ENCODE data around the gene PPIL6.

PPIL6 gene

GRCh38 chr6:109449064-109449794, 8.8 kb upstream of the PPIL6 start:
- DNase-seq (ENCODE audit: low spot score) = no peak

- DNase-seq (ENCODE audit: low spot score) = no peak
These were observed 8.2 kb upstream of the PPIL6 start for GRCh38 chr6:109448615-109449014.

GRCh38 chr6:109447878-109448555, 7.6 kb upstream of the PPIL6 start:
- DNase-seq (ENCODE audit: low spot score) = no peak

- DNase-seq (ENCODE audit: low spot score) = no peak
These were observed 6.7 kb upstream of the PPIL6 start for GRCh38 chr6:109447087-109447486.

GRCh38 chr6:109446541-109446940, 6.1 kb upstream of the PPIL6 start:
- DNase-seq (ENCODE audit: low spot score) = no peak

- no peak for DNase-seq (ENCODE audit: low spot score)
These were observed 5.6 kb upstream of the PPIL6 start for GRCh38 chr6:109446072-109446471.

- no peak for DNase-seq (ENCODE audit: low spot score)
These were observed 5.0 kb upstream of the PPIL6 start for GRCh38 chr6:109445382-109445781.

- no peak for DNase-seq (ENCODE audit: low spot score)
These were observed 3.1 kb upstream of the PPIL6 start for GRCh38 chr6:109443425-109443950.

GRCh38 chr6:109442393-109442924, 2.0 kb upstream of the PPIL6 start:
- DNase-seq (ENCODE audit: low spot score) = no peak

- peak; percentile 24 for DNase-seq (ENCODE audit: low spot score)
These were observed 815 bp upstream of the PPIL6 start for GRCh38 chr6:109441069-109441816.

GRCh38 chr6:109436041-109436440, 4.4 kb downstream of the PPIL6 start:
- no peak for DNase-seq (ENCODE audit: low spot score)

- DNase-seq (ENCODE audit: low spot score) = no peak
These were observed 6.0 kb downstream of the PPIL6 start for GRCh38 chr6:109434456-109434855.

GRCh38 chr6:109429496-109429895, 10.9 kb downstream of the PPIL6 start:
- DNase-seq (ENCODE audit: low spot score) = no peak

- peak; percentile 47 for DNase-seq (ENCODE audit: low spot score)
These were observed 11.4 kb downstream of the PPIL6 start for GRCh38 chr6:109428889-109429477.

GRCh38 chr6:109424946-109425345, 15.5 kb downstream of the PPIL6 start:
- no peak for DNase-seq (ENCODE audit: low spot score)

GRCh38 chr6:109421184-109421583, 19.2 kb downstream of the PPIL6 start:
- no peak for DNase-seq (ENCODE audit: low spot score)

GRCh38 chr6:109420751-109421150, 19.7 kb downstream of the PPIL6 start:
- DNase-seq (ENCODE audit: low spot score) = no peak

- no peak for DNase-seq (ENCODE audit: low spot score)
These were observed 22.8 kb downstream of the PPIL6 start for GRCh38 chr6:109417646-109418045.

GRCh38 chr6:109411034-109411433, 29.4 kb downstream of the PPIL6 start:
- DNase-seq (ENCODE audit: low spot score) = no peak

- DNase-seq (ENCODE audit: low spot score) = no peak
These were observed 34.2 kb downstream of the PPIL6 start for GRCh38 chr6:109406196-109406595.

- no peak for DNase-seq (ENCODE audit: low spot score)
These were observed 43.4 kb downstream of the PPIL6 start for GRCh38 chr6:109397020-109397419.

Measured in kidney capillary endothelial cell (primary cell).